HL-60 (cell line): ENCODE measurements around the gene TBC1D22A.

Experiments
- GABPA ChIP-seq: IDR thresholded peaks from 2 replicates; pipeline ENCODE4 v1.6.1; 2012; ENCODE audit warnings: low read depth
- TF ChIP-seq, protein P1 (sequence below): IDR thresholded peaks from one replicate; pipeline ENCODE4 v1.5.1; 2011; ENCODE audit warnings: low read length, control low read depth, inconsistent platforms; ENCODE audit not compliant: insufficient read depth
- TF ChIP-seq, protein P2 (sequence below): IDR thresholded peaks from 2 replicates; pipeline ENCODE4 v1.6.1; 2012; ENCODE audit warnings: low read depth; ENCODE audit not compliant: insufficient replicate concordance

DNA sequence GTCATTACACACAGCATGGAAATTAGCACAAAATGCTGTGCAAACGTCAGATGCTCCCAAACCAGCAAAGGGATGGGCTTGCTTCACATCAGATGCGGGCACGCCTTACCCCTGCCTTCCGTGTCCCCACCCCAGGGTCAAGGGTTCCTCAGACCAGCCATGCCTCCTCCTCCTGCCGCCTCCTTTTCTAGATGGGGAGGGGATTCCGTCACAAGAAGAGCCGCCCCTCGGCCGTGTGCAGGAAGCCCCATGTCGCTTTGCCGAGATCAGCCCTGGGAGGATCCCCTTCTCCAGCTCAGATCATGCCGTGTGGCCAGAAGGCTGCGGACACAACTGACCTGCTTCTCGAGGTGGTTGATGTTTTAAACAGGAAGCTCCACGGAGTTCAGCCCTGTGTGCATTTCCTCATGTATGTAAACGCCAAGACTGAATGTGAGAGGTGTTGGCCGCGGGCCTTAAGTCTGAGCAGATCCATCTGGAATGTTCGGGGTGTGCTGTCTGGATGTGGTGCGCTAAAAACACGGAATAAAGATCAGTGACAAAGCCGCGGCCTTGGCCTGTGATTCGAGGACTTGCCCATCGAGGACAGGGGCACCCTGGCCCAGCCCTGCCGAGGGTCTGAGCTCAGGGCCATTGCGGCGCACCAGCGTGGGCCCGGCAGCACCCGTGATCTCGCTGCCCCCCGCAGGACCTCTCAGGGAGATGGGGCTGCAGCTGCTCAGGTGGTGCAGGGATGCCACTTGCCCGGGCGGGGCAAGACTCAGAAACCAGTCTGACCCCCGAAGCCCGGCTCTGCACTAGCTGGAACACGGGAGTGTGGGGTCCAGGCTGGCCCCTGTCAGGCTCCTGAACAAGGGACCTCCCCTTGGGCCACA lies 412.9 kb downstream of the TBC1D22A start:
- TF ChIP-seq, protein P1, sequence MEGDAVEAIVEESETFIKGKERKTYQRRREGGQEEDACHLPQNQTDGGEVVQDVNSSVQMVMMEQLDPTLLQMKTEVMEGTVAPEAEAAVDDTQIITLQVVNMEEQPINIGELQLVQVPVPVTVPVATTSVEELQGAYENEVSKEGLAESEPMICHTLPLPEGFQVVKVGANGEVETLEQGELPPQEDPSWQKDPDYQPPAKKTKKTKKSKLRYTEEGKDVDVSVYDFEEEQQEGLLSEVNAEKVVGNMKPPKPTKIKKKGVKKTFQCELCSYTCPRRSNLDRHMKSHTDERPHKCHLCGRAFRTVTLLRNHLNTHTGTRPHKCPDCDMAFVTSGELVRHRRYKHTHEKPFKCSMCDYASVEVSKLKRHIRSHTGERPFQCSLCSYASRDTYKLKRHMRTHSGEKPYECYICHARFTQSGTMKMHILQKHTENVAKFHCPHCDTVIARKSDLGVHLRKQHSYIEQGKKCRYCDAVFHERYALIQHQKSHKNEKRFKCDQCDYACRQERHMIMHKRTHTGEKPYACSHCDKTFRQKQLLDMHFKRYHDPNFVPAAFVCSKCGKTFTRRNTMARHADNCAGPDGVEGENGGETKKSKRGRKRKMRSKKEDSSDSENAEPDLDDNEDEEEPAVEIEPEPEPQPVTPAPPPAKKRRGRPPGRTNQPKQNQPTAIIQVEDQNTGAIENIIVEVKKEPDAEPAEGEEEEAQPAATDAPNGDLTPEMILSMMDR, result no peak
- TF ChIP-seq, protein P2, sequence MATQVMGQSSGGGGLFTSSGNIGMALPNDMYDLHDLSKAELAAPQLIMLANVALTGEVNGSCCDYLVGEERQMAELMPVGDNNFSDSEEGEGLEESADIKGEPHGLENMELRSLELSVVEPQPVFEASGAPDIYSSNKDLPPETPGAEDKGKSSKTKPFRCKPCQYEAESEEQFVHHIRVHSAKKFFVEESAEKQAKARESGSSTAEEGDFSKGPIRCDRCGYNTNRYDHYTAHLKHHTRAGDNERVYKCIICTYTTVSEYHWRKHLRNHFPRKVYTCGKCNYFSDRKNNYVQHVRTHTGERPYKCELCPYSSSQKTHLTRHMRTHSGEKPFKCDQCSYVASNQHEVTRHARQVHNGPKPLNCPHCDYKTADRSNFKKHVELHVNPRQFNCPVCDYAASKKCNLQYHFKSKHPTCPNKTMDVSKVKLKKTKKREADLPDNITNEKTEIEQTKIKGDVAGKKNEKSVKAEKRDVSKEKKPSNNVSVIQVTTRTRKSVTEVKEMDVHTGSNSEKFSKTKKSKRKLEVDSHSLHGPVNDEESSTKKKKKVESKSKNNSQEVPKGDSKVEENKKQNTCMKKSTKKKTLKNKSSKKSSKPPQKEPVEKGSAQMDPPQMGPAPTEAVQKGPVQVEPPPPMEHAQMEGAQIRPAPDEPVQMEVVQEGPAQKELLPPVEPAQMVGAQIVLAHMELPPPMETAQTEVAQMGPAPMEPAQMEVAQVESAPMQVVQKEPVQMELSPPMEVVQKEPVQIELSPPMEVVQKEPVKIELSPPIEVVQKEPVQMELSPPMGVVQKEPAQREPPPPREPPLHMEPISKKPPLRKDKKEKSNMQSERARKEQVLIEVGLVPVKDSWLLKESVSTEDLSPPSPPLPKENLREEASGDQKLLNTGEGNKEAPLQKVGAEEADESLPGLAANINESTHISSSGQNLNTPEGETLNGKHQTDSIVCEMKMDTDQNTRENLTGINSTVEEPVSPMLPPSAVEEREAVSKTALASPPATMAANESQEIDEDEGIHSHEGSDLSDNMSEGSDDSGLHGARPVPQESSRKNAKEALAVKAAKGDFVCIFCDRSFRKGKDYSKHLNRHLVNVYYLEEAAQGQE, result no peak
- TF ChIP-seq GABPA, result no peak
